GM12878 (cell line): Measurements from ENCODE around the gene COA4. TPM values are rescaled to one million over a fixed set of nuclear protein-coding genes. Genes with fewer than 3 reads are reported as not detected.

Source experiments
- BHLHE40 ChIP-seq, 2 experiments: fragments of 450-650 bp in 1 of 2; IDR thresholded peaks; 2 replicates each; pipeline ENCODE4 v1.6.1; 2011 to 2017; ENCODE audit warnings: low read depth in 2 of 2, borderline replicate concordance in 1 of 2, improper control_type of control experiment in 1 of 2, low read length in 1 of 2, mild to moderate bottlenecking in 1 of 2
- CBFB ChIP-seq: IDR thresholded peaks from 2 replicates; pipeline ENCODE4 v1.6.1; 2016; ENCODE audit warnings: antibody characterized with exemption, low read depth
- CREM ChIP-seq: IDR thresholded peaks from 2 replicates; pipeline ENCODE4 v1.6.1; 2014; ENCODE audit warnings: antibody characterized with exemption, low read depth
- E2F8 ChIP-seq: fragments of 450-650 bp; IDR thresholded peaks from 2 replicates; pipeline ENCODE4 v1.6.1; 2018; ENCODE audit warnings: mild to moderate bottlenecking, low read depth, moderate library complexity; ENCODE audit not compliant: partially characterized antibody
- EED ChIP-seq: sonication (generic); IDR thresholded peaks from 2 replicates; pipeline ENCODE4 v1.6.1; 2016; ENCODE audit warnings: antibody characterized with exemption, low read depth
- MEF2A ChIP-seq: IDR thresholded peaks from 2 replicates; pipeline ENCODE4 v1.6.1; 2011; ENCODE audit warnings: low read depth, mild to moderate bottlenecking, low read length, moderate library complexity; ENCODE audit not compliant: insufficient read depth
- MYC ChIP-seq: IDR thresholded peaks from 2 replicates; pipeline ENCODE4 v1.6.1; 2011; ENCODE audit warnings: mild to moderate bottlenecking, low read length, moderate library complexity, inconsistent platforms; ENCODE audit not compliant: insufficient read depth, insufficient replicate concordance, insufficient read length, severe bottlenecking
- NFYB ChIP-seq: IDR thresholded peaks from 2 replicates; pipeline ENCODE4 v1.6.1; 2011; ENCODE audit warnings: low read depth, mild to moderate bottlenecking, low read length, improper control_type of control experiment, moderate library complexity; ENCODE audit not compliant: insufficient read depth
- POU2F2 ChIP-seq: IDR thresholded peaks from 3 replicates; pipeline ENCODE4 v1.6.1; 2011; ENCODE audit warnings: low read depth, mild to moderate bottlenecking, low read length, borderline replicate concordance
- RB1 ChIP-seq: fragments of 450-650 bp; formaldehyde crosslinking; IDR thresholded peaks from 2 replicates; pipeline ENCODE4 v1.6.1; 2017; ENCODE audit warnings: mild to moderate bottlenecking, borderline replicate concordance
- RCOR1 ChIP-seq: conservative IDR thresholded peaks from 2 replicates; pipeline ENCODE4 v1.6.1; 2012; ENCODE audit warnings: low read depth, low read length, improper control_type of control experiment
- RFX5 ChIP-seq: IDR thresholded peaks from 2 replicates; pipeline ENCODE4 v1.6.1; 2011; ENCODE audit warnings: low read depth, low read length, improper control_type of control experiment
- SMARCA5 ChIP-seq: fragments of 450-650 bp; IDR thresholded peaks from 2 replicates; pipeline ENCODE4 v1.6.1; 2017; ENCODE audit warnings: mild to moderate bottlenecking
- SUZ12 ChIP-seq: fragments of 200-600 bp; sonication (generic); IDR thresholded peaks from one replicate; pipeline ENCODE4 v1.6.1; 2018; ENCODE audit warnings: antibody characterized with exemption, mild to moderate bottlenecking; ENCODE audit not compliant: unreplicated experiment
- ZNF207 ChIP-seq: fragments of 450-650 bp; IDR thresholded peaks from 2 replicates; pipeline ENCODE4 v1.6.1; 2014; ENCODE audit warnings: antibody characterized with exemption, mild to moderate bottlenecking, borderline replicate concordance
- ZNF622 ChIP-seq: fragments of 450-650 bp; IDR thresholded peaks from 2 replicates; pipeline ENCODE4 v1.6.1; 2017; ENCODE audit warnings: mild to moderate bottlenecking, inconsistent platforms
- ZZZ3 ChIP-seq: IDR thresholded peaks from 2 replicates; pipeline ENCODE4 v1.6.1; 2011; ENCODE audit warnings: low read depth; ENCODE audit not compliant: control insufficient read depth, insufficient read length
- polyA plus RNA-seq, 11 experiments: library from polyadenylated mRNA; depleted of rRNA in 4 of 11; unstranded in 6 of 11; stranded (reverse) in 5 of 11; fragments of >200 nt; fragmentation: Nextera tagmentation in 4 of 11; fragmentation: Illumina TruSeq in 1 of 11; extraction: Ambion mirVana in 4 of 11; extraction: Trizol in 1 of 11; gene quantifications; 1 replicate in 1 of 11; 2 replicates in 10 of 11; pipeline versions ENCODE4 v1.2.1 to v1.2.3, GENCODE V29; 2011 to 2016; ENCODE audit warnings: inconsistent platforms in 2 of 11, missing spikeins in 2 of 11, low read depth in 1 of 11
- total RNA-seq, 4 experiments: library from RNA; depleted of rRNA in 3 of 4; stranded (reverse); fragments of >200 nt in 3 of 4; fragmentation: Illumina TruSeq in 1 of 4; extraction: Trizol in 1 of 4; gene quantifications; 2 replicates each; pipeline versions ENCODE4 v1.2.1 to v1.2.3, GENCODE V29; 2013 to 2021
- TF ChIP-seq, protein P1 (sequence below): fragments of 450-650 bp; IDR thresholded peaks from 2 replicates; pipeline ENCODE4 v1.6.1; 2016; ENCODE audit warnings: mild to moderate bottlenecking, moderate library complexity, borderline replicate concordance
- TF ChIP-seq, protein P2 (sequence below): IDR thresholded peaks from 2 replicates; pipeline ENCODE4 v1.6.1; 2012; ENCODE audit warnings: low read depth, low read length, improper control_type of control experiment

Gene COA4
- total and polyA plus RNA-seq, 10 of the 15 experiments (the other 5 are each of a cell fraction or from before 2014, with no cell fraction given), result 84.8 to 180 (median 104) TPM

GRCh38 chr11:73876424-73877310, at the start of gene COA4, which contains the start of gene PAAF1 (continued):
- TF ChIP-seq E2F8 (peak; percentile 62), ZNF207 (no peak), MEF2A (0 out of 2 replicates have a peak, but pooled peaks have one; percentile 25), RB1 (peak; percentile 25; the same call in 1 of the 2 replicates), MYC (peak; percentile 77), CBFB (peak; percentile 77; the same call in 1 of the 2 replicates), ZZZ3 (no peak), CREM (peak; percentile 59; the same call in 1 of the 2 replicates), SUZ12 (no peak), BHLHE40 (IDR thresholded peaks at IDR 0.05; ENCODE audit: borderline replicate concordance in 1 of 2, low read depth in 2 of 2, low read length in 1 of 2) (peak; percentile 93 to 96), POU2F2 (peak; percentile 69), ZNF622 (no peak), EED (peak; percentile 79), NFYB (peak; percentile 83; the same call in 1 of the 2 replicates), SMARCA5 (0 out of 2 replicates have a peak, but pooled peaks have one; percentile 28), RFX5 (0 out of 2 replicates have a peak, but pooled peaks have one; percentile 17), RCOR1 (0 out of 2 replicates have a peak, but pooled peaks have one; percentile 68)
- TF ChIP-seq, protein P1, sequence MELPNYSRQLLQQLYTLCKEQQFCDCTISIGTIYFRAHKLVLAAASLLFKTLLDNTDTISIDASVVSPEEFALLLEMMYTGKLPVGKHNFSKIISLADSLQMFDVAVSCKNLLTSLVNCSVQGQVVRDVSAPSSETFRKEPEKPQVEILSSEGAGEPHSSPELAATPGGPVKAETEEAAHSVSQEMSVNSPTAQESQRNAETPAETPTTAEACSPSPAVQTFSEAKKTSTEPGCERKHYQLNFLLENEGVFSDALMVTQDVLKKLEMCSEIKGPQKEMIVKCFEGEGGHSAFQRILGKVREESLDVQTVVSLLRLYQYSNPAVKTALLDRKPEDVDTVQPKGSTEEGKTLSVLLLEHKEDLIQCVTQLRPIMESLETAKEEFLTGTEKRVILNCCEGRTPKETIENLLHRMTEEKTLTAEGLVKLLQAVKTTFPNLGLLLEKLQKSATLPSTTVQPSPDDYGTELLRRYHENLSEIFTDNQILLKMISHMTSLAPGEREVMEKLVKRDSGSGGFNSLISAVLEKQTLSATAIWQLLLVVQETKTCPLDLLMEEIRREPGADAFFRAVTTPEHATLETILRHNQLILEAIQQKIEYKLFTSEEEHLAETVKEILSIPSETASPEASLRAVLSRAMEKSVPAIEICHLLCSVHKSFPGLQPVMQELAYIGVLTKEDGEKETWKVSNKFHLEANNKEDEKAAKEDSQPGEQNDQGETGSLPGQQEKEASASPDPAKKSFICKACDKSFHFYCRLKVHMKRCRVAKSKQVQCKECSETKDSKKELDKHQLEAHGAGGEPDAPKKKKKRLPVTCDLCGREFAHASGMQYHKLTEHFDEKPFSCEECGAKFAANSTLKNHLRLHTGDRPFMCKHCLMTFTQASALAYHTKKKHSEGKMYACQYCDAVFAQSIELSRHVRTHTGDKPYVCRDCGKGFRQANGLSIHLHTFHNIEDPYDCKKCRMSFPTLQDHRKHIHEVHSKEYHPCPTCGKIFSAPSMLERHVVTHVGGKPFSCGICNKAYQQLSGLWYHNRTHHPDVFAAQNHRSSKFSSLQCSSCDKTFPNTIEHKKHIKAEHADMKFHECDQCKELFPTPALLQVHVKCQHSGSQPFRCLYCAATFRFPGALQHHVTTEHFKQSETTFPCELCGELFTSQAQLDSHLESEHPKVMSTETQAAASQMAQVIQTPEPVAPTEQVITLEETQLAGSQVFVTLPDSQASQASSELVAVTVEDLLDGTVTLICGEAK, result peak; percentile 92
- TF ChIP-seq, protein P2, sequence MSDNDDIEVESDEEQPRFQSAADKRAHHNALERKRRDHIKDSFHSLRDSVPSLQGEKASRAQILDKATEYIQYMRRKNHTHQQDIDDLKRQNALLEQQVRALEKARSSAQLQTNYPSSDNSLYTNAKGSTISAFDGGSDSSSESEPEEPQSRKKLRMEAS, result peak; percentile 96
